GM18508 (cell line): Measurements from ENCODE around the gene SGPP2.
"Not testable (repeated sequence)": the region's sequence is repeated elsewhere in the genome, so short reads cannot be mapped to it uniquely, and the experiment has no call there.

Experiments
- ATAC-seq: cut with Tn5 transposase; IDR thresholded peaks from one replicate; pipeline ENCODE4 v1.9.1; 2021; ENCODE audit warnings: moderate number of reproducible peaks; ENCODE audit not compliant: insufficient read depth, unreplicated experiment

SGPP2 gene

GRCh38 chr2:222566229-222566628 is 141.9 kb downstream of the SGPP2 start:
- ATAC-seq: no peak

- no peak for ATAC-seq
These were observed 144.5 kb downstream of the SGPP2 start for GRCh38 chr2:222568865-222569264.

DNA sequence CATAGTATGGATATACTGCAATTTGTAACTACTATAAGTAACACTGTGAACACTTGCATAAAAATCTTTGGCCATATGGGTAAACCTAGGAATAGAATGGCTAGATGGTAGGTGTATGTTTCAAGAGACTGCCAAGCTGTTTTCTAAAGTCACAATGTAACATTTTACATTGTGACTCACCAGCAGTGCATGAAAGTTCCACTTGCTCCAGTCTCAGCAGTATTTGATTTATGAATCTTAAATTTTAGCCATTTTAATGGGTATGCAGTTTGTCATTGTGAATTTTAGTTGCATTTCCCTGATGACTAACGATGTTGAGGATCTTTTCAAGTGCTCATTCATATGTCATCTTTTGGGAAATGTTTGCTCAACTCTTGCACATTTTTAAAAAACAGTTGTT is 145.5 kb downstream of the SGPP2 start:
- ATAC-seq: no peak

DNA sequence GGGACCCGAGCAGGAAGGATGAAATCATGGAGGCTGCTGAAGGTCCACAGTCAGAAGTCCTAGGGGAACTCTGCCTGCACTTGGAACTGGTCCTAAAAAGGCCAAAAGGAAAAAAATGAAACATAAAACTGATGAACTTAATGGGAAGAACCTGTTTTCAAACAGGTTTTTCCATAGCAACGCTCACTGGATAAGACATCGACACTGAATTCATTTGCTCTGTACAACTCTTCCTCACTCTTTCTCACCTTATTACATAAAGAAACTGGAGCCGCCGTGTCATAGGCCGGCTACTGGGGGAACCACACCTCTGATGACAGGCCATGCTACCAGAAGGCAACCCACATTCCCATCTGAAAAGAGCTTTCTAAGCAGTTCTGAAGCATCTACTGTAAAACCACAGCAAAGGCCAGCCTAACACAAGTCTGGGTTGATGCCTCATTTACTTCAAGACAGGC is 147.9 kb downstream of the SGPP2 start:
- no peak for ATAC-seq

DNA sequence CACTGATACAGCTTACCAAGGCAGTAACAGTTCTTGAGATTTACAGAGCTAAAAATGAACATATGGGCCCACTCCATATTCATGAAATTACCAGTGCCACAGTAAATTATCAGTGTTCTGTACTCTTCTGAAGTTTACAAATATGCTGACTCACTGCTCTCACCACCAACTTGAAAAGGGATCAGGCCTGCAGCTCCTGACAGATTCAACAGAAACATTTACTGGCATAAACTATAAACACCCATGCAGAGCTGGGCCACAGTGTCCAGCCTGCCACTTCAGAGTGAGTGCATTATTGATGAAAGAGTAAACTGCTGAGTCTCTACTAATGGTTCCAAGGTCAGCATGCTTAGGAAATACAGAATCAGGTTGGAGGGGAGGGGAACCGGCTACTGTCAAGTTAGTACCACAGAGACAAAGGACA is 148.4 kb downstream of the SGPP2 start:
- no peak for ATAC-seq

GRCh38 chr2:222575618-222576017 is 151.3 kb downstream of the SGPP2 start:
- no peak for ATAC-seq

DNA sequence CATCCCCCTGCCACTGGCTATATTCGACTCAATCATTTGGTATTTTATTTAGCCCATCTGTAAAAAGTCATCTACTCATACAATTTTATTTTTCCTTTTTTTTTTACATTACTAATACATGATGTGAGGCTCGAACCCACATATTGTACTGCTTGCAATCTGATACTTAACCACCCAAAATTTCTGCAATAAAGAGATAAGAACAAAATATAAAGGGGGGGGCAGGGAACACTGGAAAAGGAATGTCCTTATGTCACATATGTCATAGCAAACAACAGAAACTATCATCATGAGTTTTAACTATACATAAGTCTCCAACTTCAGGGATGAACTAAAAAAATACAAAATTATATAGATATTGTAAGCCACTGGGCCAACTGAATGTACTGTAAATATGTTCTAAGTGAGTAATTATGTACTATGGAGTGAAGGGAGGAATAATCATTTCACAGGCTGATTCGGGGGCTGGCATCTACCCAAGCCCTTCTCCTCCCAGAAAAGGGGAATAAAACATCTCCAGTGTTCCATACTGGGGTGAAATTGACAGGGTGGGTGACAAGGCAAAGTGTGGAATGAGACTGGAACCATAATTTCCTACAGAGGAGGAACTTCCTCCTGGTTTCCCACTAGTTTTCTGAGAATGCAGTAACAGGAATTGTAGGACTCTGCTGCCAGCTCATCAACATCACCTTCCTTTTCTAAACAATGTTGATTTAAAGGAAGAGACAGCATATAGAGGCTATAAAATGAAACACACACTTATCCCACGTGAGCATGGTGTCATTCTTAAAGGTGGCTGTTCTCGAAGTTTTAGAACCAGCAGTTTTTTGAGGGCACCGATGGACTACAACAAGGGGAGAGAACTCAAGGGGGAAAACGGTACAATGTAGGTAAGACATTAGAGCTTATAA is 152.1 kb downstream of the SGPP2 start:
- no peak for ATAC-seq

DNA sequence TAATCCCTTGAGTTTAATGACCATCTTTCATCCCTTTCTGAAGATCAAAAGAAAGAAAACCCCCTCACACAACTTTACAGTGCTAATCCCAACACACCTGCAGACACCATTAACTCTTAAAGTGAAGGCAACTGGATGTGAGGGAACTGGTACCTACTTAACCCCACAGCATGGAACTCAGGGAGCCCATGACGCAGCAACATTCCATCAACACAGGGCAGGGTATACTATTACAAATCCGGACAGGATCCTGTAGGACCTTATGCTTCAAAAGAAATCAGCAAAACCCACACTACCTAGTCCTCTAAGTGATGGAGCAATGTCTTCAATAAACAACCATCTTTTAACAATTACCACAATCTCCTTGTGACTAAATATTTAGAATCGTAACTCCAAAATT is 153.0 kb downstream of the SGPP2 start:
- no peak for ATAC-seq

DNA sequence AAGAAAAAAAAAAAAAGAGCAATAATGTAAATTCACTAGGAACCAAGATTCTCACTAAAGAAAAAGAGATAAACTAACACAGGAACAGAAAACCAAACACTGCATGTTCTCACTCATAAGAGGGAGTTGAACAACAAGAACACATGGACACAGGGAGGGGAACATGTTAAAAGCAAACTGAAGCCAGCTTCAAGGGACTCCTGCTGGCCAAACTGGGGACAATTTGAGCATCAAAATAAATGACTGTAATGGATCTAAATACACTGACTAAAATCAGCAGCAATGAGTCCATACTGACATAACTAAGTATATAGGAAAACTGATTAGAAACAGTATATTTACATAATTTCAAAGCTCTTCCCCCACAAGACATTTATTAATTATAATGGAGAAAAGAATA is 158.6 kb downstream of the SGPP2 start:
- ATAC-seq: no peak

- not testable (repeated sequence) for ATAC-seq
These were observed 160.2 kb downstream of the SGPP2 start for GRCh38 chr2:222584589-222584988.

GRCh38 chr2:222591661-222592060 is 167.3 kb downstream of the SGPP2 start:
- ATAC-seq: no peak

- ATAC-seq: no peak
These were observed 167.8 kb downstream of the SGPP2 start for GRCh38 chr2:222592176-222592575.

GRCh38 chr2:222594679-222595078 is 170.3 kb downstream of the SGPP2 start:
- no peak for ATAC-seq

DNA sequence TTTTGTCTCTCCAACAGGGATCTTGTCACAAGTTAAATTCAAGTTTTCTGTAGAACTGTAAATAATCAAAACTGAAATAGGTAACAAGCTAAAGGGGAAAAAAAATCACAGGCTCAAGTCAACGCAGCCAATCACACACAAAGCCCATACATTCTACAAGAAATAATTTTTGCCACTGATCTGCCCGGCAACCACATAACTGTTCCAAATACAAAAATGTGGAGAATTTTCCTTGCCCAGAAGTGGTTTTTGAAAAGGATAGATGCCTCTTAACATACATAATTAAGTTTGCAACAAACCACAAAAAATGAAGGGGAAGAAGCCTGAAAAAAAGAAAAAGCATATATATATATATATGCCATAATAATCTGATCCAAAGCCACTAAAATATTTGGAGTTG is 171.2 kb downstream of the SGPP2 start:
- ATAC-seq: no peak

DNA sequence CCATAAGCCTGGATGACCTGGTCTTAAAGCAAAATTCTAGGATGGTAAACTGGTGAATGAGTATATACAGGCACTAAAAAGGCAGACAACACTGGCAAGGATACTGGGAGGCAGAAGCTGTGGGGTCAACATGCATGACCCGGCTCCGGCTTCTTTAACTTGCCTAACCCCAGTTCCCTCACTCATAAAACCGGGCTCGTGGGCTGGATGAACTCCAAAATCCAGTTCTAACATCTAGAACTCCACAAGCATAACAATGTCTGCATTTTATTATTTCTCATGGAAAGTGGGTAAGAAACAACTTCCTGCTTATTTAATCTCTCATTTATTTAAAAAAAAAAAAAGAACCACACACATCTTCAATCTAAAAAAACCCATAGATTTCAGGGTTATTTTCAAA is 174.3 kb downstream of the SGPP2 start:
- ATAC-seq: no peak

DNA sequence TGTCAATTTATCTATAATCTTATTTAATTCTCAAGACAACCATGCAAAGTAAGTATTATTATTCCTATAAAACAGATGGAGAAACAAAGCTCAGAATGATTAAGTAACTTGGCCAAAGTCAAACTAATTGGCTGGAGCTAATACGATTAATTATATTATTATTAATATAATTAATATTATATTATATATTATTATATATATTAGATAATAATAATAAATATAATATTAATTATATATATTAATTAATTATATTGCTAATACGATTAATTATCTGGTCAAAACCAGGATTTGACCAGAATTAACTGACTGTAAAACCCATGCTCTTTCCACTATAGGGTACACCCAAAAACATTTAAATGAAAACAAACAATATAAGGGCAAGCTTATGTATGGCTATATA is 179.2 kb downstream of the SGPP2 start:
- ATAC-seq: no peak

DNA sequence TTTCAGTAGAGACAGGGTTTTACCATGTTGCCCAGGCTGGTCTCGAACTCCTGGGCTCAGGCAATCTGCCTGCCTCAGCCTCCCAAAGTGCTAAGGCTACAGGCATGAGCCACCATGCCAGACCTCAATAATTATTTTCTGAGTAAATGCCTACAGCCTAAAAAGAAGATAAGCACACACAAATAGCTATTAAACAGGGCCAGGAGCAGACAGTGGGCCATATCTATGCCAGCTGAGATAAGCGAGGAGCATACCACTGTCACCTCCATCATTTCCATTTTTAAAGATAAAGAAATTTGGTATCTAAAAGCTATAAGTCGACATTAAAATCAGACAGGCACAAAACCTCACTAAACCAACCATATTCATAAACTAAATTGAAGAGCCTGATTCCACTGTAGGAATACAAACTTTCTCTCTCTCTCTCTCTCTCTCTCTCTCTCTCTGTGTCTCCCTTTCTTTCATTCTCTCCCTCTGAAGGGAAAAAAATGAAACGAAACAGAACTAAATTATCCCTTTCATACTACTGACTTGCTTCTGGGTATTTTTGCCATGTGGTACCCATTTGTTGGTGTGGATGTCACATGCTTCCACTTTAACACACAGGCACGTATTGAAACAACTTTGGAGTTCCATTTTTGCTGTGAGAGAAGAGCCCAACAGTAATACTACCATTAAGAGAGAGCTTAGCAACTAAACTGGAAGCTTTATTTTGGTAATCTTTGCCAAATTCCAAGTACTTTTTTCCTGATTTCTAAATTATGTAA is 180.6 kb downstream of the SGPP2 start:
- ATAC-seq: no peak

- ATAC-seq: no peak
These were observed 182.0 kb downstream of the SGPP2 start for GRCh38 chr2:222606306-222606705.

DNA sequence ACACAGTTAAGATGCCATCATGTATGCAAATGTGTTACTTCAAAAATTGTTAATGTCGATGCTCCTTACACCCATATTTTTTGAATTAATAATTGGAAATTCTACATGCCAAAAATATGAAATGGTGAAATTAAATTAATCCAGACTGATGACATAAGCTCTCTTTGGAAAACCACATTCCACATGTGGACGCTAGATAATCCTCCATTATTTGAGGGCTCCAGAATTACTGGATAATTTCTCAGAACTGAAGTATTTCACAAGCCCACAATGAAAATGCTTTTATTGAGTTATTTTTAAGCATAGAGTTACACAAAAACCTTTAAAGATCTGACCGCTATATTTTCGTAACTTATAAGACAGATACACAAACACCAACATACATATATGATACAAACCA is 183.7 kb downstream of the SGPP2 start:
- no peak for ATAC-seq

DNA sequence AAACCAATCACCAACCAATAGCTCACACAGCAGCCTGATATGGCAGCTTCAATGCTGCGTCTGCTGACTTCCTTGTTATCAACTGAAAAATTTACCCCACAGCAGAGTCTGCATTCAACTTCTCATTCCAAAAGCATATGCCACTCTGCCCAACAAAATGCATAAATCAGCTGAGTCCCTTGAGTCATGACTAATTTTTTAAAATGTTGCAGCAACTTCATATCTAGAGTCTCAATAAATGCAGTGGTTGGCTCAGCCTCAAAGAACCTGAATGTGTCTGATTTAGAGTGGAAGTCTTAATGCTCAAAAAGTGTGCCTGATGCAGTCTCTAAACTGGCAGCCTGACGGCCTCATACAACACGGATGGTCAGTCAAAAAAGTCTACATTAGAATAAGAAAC is 185.0 kb downstream of the SGPP2 start:
- no peak for ATAC-seq
